ENCODE measurements around the gene KIF6. TPM values are rescaled to one million over a fixed set of nuclear protein-coding genes. Genes with fewer than 3 reads are reported as not detected.

Gene KIF6
- total and polyA plus RNA-seq, 2 of the 8 experiments (the other 6 are each of a cell fraction or from before 2014, with no cell fraction given): 0.53 to 0.65 TPM

DNA sequence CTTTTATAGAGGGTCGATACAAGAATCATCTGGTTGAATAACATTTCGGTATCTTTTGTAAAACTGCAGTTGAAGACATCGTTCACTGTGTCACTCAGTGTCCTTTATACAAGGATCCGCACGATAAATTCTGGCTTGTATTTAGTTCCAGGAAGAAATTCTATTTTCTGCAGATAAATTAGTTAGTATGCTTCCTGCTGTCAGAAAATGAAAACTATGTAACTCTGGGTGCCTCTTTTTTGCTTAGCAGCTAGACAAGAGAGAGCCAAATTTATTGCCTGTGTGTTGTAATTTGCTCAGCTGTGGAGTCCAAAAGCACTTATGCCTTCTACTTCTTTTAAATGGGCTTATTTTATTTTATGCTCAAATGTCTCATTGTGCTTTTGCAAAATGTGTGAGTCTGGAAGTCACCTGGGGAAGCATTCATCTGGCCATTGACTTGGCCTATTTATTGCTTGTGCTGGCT, 346.2 kb downstream of the KIF6 start (continued):
- TF ChIP-seq TCF12 (IDR thresholded peaks at IDR 0.05; ENCODE audit: low read depth, low read length) (no peak), RBBP5 (IDR thresholded peaks at IDR 0.05; ENCODE audit: borderline replicate concordance, low read depth, low read length) (no peak)

Measured in H1 (cell line).